HG02885 (cell line): ENCODE measurements around the gene LHFPL3.

Source experiments
- ATAC-seq: cut with Tn5 transposase; IDR thresholded peaks from one replicate; pipeline ENCODE4 v1.9.1; 2021; ENCODE audit warnings: mild to moderate bottlenecking; ENCODE audit not compliant: unreplicated experiment, poor library complexity

LHFPL3 gene

DNA sequence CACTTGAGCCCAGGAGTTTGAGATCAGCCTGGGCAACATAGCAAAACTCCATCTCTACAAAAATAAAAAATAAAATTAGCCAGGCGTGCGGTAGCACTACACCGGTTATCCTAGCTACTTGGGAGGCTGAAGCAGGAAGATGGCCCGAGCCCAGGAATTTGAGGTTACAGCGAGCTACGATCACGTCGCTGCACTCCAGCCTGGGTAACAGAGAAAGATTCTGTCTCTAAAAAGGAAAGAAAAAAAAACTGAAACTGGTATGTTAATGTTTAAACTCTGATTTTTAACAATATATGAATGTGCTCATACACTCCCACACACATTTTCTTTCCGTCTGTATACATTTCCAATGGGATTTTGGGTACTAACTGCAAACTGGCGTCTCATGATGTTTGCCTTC is 545.0 kb downstream of the LHFPL3 start:
- ATAC-seq = no peak

DNA sequence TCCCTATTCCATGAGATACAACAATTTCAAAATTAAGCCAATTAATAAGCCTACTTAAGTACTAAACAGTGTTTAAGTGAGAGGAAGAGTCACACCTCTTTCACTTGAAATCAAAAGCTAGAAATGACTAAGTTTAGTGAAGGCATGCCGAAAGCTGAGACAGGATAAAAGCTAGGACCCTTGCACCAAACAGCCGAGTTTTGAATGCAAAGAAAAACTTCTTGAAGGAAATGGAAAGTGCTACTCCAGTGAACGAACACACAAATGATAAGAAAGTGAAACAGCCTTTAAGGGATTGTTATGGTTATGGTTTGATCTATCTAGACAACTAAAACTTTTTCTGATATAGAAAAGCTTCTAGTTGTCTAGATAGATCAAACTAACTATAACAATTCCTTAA is 550.2 kb downstream of the LHFPL3 start:
- ATAC-seq = peak; percentile 84

DNA sequence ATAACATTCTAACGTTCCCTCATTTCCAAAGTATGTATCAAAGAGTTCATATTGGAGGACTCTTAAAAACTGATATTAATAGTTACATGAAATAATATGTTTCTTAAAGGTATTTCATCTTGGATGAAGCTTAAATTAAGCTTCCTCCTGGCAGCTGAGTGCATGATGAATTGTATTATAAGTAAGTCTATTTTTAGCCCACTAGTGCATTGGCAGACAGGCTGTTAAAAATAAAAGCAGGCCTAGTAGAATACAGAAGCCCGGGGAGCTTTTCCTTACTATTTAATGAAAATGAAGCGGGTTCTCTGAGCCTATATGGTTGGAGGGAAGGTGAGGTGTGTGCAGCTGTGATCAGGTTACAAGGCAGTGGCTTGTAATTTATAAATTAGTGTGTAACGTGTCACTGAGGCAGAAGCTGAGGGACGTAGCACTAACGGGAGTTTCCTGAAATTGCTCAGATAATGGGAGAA is 554.9 kb downstream of the LHFPL3 start:
- ATAC-seq = no peak

DNA sequence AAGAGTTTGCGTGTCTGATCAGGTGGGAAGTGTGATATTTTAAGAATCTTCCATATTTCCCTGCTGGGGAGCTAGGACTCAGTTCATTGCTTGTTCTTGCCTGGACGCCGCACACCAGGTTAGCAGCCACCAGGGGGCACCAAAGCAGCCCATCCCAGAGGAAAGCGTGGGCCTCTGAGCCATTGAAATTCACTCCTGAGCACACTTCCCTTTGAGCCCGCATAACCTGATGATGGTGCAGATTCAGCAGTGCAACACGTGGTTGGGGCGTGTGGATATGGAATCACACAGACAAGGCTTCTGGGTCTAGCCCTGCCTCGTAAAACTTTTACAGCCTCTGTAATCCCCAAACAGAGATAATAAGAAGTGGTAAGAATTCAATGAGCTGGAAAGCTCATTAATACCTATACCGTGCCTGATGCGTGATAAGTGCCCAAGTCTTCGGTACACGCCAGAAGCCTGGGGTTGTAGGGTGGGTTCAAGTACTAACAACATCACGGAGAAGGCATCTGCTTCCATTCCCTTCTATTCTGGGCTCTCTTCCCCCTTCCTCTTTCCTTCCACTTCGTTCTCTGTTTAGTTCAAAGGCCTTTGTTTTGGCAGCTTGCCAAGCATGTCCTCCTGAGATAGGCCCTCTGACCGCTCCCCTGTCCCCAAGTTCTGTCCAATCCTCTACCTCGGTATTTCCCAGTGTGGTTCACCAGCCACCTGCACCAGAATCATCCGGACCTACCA is 555.5 kb downstream of the LHFPL3 start:
- peak; percentile 93 for ATAC-seq

DNA sequence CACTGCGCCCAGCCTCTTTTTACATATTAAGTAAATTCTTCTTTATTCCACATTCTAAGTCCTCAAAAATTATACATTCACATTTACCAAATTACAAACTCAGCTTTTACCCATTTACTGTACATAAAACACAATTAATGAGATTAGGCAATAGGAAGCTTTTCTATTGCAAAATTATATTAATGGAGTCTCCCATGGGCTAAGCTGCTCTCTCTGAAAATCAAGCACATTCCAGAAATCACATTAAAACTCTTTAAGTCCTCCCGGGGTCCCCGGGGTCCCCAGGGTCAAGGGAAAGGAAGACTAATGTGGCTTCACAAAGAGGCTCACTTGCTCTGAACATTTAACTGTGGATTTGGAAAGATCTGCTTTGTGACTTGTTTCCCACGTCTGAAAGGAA is 558.2 kb downstream of the LHFPL3 start:
- no peak for ATAC-seq

DNA sequence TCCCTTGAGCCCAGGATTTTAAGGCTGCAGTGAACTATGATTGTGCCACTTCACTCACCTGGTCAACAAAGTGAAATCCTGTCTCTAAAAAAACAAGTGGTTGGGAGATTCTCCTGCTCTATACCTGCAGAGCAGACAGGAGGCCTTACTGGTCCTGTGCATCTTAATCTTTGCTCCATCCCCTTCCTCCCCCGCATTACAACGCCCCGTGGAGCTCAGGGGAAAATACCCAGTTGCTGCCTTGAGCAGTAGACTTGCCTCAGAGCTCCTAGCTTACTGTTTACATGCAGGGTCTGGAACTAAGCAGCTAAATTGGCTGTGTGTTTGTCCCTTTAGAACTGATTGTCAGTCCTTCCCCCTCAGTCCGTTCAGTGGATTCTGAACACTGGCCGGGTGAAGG is 561.8 kb downstream of the LHFPL3 start:
- ATAC-seq = no peak

DNA sequence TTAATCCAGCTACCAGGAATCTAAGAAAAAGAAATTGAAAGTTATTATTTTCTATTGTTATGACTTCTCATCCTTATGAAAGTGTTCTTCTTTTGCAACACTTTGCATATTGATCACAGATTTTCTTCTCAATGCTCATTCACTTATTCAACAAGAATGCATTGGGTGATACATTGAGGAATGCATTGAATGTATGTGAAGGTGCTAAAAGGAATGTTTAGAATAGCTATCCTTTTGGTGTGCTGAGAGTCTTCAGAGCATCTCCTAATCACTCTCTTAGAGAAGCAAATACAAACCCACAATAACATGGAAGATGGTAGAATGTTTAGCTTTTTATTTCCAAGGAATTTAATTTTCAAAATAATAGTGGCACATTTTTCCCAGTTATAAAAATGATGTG is 563.5 kb downstream of the LHFPL3 start:
- ATAC-seq = no peak

DNA sequence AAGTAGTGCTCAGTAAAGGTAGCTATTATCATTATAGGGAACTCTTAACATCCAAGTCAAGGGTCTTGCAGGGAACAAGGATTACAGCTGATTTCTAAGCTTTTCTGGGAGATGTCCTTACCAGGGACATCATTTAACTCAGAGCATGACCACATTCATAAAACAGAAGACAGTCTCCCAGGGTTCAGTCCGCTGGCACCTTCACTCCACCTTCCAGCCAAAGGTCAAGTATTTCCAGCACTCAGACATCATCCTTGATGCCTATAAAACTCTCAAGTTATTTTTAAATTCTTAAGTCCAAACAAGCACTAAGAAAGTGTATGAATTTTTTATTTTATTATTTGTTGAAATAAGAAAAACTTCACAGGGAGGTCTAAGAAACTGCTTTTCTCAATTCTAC is 565.9 kb downstream of the LHFPL3 start:
- no peak for ATAC-seq

DNA sequence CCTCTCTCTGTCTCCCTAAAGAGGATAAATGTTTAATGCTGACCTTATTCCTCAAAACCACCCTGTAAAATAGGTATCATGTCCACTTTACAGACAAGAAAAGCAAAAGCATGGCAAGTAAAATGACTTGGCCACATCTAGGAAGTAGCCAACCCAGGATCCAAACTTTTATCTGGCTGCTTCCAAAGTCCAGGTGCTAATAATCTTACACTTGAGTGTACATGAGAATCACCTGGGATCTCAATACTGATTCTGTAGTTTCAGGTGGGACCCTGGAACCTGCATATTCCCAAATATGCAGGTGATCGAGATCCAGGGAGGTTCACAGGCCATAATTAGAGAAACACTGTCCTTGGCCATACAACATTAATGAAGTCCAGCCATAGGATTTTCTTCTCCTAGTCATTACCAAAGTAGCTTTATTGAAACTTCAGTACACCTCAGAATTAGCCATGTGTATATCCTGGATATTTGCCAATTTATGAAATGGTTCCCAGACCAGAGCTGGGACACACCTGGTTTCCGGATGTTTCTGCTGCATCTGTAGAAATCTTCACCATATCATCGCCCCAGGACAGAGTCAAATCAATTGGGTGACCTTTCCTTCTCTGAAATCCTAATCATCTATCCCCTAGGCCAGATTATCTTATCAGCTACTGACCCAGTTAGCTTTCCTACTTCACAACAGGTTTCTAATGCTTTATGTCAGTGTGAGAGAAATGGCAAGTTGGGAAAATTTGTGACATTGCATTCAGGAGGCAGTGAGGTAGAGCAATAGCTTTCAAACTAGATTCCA is 566.5 kb downstream of the LHFPL3 start:
- ATAC-seq = no peak

DNA sequence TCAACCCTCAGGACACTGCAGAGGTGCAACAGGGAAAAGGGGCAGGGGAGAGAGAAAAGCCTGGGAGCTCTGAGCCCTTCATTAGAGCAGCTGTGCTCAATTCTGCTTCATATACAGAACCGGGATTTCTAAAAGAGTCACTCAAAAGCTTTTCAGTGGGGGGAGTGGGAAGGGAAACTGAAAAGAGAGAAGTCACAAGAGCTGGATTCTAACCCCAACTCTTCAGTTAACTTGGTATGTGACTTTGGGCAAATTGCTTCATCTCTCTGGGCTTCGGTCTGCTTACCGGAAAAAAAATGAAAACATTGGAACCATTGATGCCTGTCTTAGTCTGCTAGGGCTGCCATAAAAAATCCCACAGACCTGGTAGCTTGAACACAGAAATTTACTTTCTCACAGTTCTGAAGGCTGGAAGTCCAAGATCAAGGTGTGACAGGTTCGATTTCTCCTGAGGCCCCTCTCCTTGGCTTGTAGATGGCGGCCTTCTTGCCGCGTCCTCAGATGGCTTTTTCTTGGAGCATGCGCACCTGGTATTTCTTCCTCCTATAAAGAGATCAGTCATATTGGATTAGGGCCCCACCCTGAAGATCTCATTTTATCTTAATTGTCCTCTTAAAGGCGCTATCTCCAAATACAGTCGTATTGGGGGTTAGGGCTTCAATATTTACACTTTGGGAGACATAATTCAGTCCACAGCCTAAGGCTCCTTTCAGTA is 567.3 kb downstream of the LHFPL3 start:
- ATAC-seq = peak; percentile 38

DNA sequence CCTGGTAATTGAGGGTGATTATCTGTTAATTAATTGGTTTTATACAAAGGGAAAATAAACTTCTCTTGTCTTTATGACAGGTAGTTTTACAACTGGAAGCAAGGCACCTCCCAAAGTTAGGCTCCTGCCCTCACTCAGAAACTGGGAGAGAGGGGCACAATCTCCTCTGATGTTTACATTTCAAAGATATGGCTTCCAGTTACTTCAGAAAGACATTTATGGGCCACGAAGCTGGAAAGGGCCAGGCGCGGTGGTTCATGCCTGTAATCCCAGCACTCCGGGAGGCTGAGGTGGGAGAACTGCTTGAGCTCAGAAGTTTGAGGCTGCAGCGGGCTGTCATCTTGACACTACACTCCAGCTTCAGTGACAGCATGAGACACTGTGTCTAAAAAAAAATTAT is 570.0 kb downstream of the LHFPL3 start:
- ATAC-seq = no peak

DNA sequence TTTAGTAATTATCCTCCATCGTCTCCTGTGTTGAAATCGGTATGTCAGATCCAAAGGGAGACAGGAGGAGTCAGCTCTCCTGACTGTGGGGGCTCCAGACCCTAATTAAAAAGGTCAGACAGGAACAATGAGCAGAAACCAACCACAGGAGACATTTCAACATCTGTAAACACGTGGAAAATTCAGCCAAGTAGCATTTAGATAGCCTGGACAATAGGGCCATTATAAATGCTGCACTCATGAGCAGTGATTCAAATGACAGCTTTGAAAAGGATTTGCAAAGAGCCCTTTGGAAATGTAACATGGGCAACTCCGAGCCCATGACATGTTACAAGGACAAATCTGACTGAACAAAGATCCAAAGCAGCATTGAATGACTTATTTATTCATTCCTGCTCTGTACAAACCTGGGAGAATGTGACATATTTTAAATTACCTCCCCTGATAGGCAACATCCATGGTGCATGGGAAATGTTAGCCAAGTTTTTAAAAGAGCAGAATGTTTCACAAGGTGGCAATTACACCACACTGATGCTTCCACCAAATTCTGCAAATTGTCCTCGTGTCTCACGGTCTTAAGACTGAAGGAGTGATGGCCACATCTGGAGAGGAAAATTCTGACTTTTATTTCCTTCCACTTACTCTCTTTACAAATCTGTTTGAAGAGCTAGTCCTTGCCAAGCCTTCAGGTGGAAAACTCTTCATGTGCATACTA is 572.3 kb downstream of the LHFPL3 start:
- ATAC-seq = no peak

DNA sequence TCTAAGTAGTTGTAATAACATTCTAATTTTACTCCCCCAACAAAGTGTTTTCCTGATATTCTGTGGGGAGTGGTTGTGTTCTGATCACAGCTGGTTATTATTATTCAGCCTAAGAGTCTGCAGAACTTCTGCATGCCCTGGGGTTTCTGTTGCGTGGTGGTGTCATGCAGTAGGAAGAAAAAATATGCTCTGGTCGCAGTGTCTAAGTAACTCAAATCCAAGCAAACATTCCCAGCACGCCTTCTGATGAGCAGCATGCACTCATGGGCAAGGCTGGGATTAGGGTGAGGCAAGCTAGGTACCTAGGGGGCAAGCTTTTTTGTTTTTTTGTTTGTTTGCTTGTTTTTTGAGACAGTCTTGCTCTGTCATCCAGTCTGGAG is 572.8 kb downstream of the LHFPL3 start:
- ATAC-seq = no peak

DNA sequence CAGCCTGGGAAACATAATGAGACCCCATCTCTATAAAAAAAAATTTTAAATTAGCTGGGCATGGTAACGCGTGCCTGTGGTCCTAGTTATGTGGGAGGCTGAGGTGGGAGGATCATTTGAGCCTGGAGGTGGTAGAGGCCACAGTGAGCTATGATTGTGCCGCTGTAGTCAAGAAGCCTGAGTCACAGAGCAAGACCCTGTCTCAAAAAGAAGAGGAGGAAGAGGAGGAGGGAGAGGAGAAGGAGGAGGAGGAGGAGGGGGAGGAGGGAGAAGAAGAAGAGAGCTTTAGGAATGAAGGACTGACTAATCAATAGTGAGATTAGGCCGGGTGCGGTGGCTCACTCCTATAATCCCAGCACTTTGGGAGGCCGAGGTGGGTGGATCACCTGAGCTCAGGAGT is 573.8 kb downstream of the LHFPL3 start:
- no peak for ATAC-seq

DNA sequence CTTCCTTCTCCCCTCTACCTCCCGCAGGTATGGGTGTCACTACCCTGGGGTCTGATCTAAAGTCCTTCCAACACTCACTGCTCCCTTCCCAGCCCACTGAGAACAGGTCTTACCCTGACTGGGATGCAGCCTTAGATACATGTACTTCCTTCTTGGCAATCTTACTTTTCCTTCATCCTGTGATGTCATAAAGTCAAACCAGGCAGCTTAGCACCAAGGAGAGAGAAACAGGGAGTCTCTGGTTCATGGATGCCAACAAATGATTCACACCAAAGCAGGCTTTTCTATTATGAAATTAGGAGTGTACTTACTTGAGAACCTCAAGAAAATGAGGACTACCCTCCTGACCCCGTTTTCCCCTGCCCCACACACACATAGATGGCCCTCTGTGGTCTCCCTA is 574.6 kb downstream of the LHFPL3 start:
- no peak for ATAC-seq

DNA sequence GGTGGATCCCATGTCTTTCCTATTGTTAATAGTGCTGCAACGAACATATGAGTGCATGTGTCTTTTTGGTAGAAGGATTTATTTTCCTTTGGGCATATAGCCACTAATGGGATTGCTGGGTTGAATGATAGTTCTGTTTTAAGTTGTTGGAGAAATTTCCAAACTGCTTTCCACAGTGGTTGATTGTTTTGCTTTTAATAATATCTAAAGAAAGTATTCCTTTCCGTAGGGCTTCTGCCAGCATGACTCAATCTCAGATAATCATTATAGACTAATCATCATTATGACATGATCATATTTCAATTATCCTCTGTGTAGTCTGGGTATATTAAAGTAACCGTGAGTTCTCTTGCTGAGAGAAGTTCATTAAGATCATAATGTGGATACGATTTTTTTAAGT is 575.4 kb downstream of the LHFPL3 start:
- ATAC-seq = no peak

DNA sequence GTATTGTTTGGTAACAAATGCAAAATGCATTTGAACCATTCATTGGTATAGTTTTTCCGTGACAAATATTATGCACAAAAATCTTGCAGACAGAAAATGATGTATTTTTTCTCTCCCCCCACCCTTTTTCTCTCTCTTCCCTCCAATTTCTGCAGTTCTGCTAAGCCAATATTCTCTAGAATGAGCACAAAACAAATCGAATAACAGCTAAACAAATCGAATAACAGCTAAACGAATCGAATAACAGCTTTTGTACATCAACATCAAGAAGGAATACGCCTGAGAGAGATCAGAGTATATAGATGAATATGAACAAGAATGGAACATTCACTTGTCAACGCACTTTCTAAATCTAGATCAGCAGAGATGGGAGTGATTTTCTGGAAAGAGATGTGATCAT is 577.6 kb downstream of the LHFPL3 start:
- no peak for ATAC-seq

DNA sequence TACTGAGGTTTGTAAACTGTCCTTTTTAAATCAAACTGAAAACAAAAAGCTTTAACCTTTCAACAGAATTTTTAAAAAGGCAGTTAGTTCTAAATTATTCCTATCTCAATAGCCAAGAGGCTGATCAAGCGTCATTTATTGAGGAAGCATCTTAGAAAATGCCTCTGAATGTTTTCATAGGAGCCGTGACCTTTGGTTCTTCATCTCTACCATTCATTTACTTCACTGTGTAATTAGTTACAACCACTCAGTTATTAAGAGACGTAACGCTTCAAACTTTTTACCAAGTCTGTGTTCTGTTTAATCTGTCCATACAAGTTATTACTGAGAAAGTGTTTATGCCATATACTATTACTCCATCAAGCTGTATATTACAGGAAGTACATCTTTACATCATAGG is 578.2 kb downstream of the LHFPL3 start:
- ATAC-seq = no peak

DNA sequence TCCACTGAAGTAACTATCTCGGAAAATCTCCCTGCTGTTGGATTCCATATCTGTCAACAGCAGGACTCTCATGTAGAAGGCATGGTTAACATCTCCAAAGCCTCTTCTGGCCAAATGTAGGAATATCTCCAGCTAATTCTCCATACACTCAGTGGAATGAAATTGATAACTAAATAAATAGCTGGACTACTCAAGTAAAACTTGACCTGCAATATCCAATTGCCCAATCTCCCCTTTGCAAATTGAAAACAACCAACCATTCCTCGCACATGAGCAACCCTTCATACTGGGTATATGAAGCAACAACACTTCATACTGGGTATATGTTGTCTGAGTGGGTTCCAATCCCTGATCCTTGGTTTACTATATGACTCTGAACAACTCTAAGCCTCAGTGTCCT is 580.2 kb downstream of the LHFPL3 start:
- no peak for ATAC-seq

DNA sequence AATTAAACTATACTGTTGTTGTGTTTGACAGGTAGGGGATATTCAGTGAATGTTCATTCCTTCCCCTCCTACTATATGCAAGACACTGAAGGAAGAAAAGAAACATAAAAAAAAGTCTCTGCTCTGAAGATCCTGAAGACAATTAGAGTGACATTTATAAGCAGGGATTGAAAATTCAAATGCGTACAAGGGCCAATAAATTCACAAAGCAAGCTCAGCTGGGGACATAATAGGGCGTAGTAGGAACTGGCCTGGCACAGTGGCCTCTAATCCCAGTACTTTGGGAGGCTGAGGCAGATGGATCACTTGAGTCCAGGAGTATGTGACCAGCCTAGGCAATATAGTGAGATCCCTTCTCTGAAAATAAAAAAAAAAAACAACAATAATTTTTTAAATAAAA is 580.7 kb downstream of the LHFPL3 start:
- no peak for ATAC-seq

DNA sequence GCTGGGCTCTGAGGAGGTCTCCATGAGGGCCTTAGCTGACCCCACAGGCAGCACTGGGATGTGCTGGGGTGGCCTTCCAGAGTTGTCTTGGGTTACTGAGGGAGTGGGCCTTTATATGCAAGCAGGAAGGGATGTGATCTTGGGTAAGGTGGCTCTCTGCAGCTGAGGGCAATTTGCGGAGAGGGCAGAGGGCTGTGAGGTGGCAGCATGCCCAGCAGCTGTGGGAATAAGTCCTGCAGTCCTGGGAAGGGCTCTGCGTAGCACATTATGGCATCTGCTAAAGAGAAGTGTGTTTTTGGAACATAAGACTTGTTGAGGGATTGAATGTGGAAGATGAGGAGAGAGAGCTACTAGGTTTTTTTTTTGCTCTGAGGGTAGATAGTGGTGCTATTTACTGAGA is 586.0 kb downstream of the LHFPL3 start:
- ATAC-seq = no peak
